Activated CD4-positive, CD25-positive, alpha-beta regulatory T cell treated with anti-CD3 and anti-CD28 coated beads, Interleukin-2, amount 50 U/mL, for 24 hours (primary cell): ENCODE results near the gene TNFSF13.

Experiments
- ATAC-seq, 2 donors: fragments of 150-1000 bp; cut with Tn5 transposase; one replicate each; pipeline ENCODE4 v1.10.0; 2021; ENCODE audit warnings: mild to moderate bottlenecking in 1 of 2, moderate library complexity in 1 of 2

Gene TNFSF13

GRCh38 chr17:7552621-7553051 lies 5.9 kb upstream of the TNFSF13 start:
- peak; percentile 50 to 58 for ATAC-seq

GRCh38 chr17:7553356-7553755 lies 5.2 kb upstream of the TNFSF13 start:
- ATAC-seq: no peak

GRCh38 chr17:7555320-7555948 lies 3.1 kb upstream of the TNFSF13 start:
- ATAC-seq: no peak

GRCh38 chr17:7556627-7557026 lies 1.9 kb upstream of the TNFSF13 start:
- ATAC-seq: no peak

- no peak for ATAC-seq
Observed at GRCh38 chr17:7557147-7557764, 1.3 kb upstream of the TNFSF13 start.

- ATAC-seq: no peak
Observed at GRCh38 chr17:7557775-7558543, 591 bp upstream of the TNFSF13 start.

- ATAC-seq: no peak
Observed at GRCh38 chr17:7559320-7560171, 996 bp downstream of the TNFSF13 start.

GRCh38 chr17:7560172-7561027 lies 1.9 kb downstream of the TNFSF13 start:
- ATAC-seq: peak in 1 of 2 donors; percentile 15

GRCh38 chr17:7561028-7561575 lies 2.6 kb downstream of the TNFSF13 start:
- peak; percentile 69 to 73 for ATAC-seq

- ATAC-seq: peak; percentile 86 to 87
Observed at GRCh38 chr17:7561589-7562207, 3.1 kb downstream of the TNFSF13 start, which contains the start of gene SENP3. TSS of gene SENP3 (plus strand) at chr17:7561919. CDS start at chr17:7563077, 1,158 bp downstream.

GRCh38 chr17:7562208-7562605 lies 3.7 kb downstream of the TNFSF13 start:
- peak in 1 of 2 donors; percentile 2 for ATAC-seq

- no peak for ATAC-seq
Observed at GRCh38 chr17:7563115-7563869, 4.7 kb downstream of the TNFSF13 start.

- ATAC-seq: no peak
Observed at GRCh38 chr17:7569571-7569970, 11.0 kb downstream of the TNFSF13 start.

GRCh38 chr17:7570351-7570750 lies 11.8 kb downstream of the TNFSF13 start:
- no peak for ATAC-seq

GRCh38 chr17:7572338-7572587 lies 13.7 kb downstream of the TNFSF13 start:
- ATAC-seq: peak in 1 of 2 donors; percentile 89

- peak; percentile 0 to 86 for ATAC-seq
Observed at GRCh38 chr17:7572588-7573323, 14.2 kb downstream of the TNFSF13 start.

GRCh38 chr17:7573324-7574080 lies 15.0 kb downstream of the TNFSF13 start:
- ATAC-seq: peak; percentile 36 to 37

- no peak for ATAC-seq
Observed at GRCh38 chr17:7574176-7574953, 15.8 kb downstream of the TNFSF13 start.
